ENCODE data around the gene CPSF4L. TPM values are rescaled to one million over a fixed set of nuclear protein-coding genes. Genes with fewer than 3 reads are reported as not detected.

The CPSF4L gene
- total and polyA plus RNA-seq, 2 of the 13 experiments (the other 11 are each of a cell fraction or from before 2014, with no cell fraction given) = 0.73 to 1.6 TPM

- TF ChIP-seq MXD4 (CRISPR knock-in tag; IDR thresholded peaks at IDR 0.05) = no peak
- no peak for TF ChIP-seq SIN3A (IDR thresholded peaks at IDR 0.05; ENCODE audit: borderline replicate concordance, low read depth, low read length)
- no peak for TF ChIP-seq ZNF737 (CRISPR knock-in tag; IDR thresholded peaks at IDR 0.05; ENCODE audit: borderline replicate concordance)
- peak; percentile 46; the same call in 1 of the 2 replicates for TF ChIP-seq RXRA (CRISPR knock-in tag; IDR thresholded peaks at IDR 0.05)
- TF ChIP-seq TCF7 (IDR thresholded peaks at IDR 0.05; ENCODE audit: low read depth) = no peak
- TF ChIP-seq YY1 (IDR thresholded peaks at IDR 0.05; ENCODE audit: insufficient read depth, insufficient replicate concordance, low read depth, low read length) = peak; percentile 58
- TF ChIP-seq NPAS2 (CRISPR knock-in tag; IDR thresholded peaks at IDR 0.05; ENCODE audit: borderline replicate concordance) = no peak
- no peak for TF ChIP-seq AGO2 (optimal IDR thresholded peaks at IDR 0.05; ENCODE audit: low read depth, low read length)
- TF ChIP-seq GABPB1 (CRISPR knock-in tag; IDR thresholded peaks at IDR 0.05) = peak; percentile 25; the same call in 1 of the 2 replicates
- TF ChIP-seq ZNF350 (CRISPR knock-in tag; IDR thresholded peaks at IDR 0.05; ENCODE audit: borderline replicate concordance, low read depth) = peak; percentile 61; the same call in 1 of the 2 replicates
- TF ChIP-seq ZNF234 (CRISPR knock-in tag; conservative IDR thresholded peaks at IDR 0.05) = no peak
- TF ChIP-seq KDM5B (CRISPR knock-in tag; IDR thresholded peaks at IDR 0.05; ENCODE audit: borderline replicate concordance) = peak; percentile 56; the same call in 1 of the 2 replicates
- TF ChIP-seq ZNF773 (CRISPR knock-in tag; IDR thresholded peaks at IDR 0.05; ENCODE audit: borderline replicate concordance) = no peak
- TF ChIP-seq SRSF4 (IDR thresholded peaks at IDR 0.05; ENCODE audit: low read depth, low read length, poor library complexity, severe bottlenecking) = no peak
- TF ChIP-seq KMT2B (CRISPR knock-in tag; IDR thresholded peaks at IDR 0.05) = peak; percentile 51; the same call in 1 of the 2 replicates
- no peak for TF ChIP-seq ZNF20 (CRISPR knock-in tag; IDR thresholded peaks at IDR 0.05)
- 0 out of 2 replicates have a peak, but pooled peaks have one; percentile 40 for TF ChIP-seq MYNN (CRISPR knock-in tag; IDR thresholded peaks at IDR 0.05; ENCODE audit: low read depth)
- TF ChIP-seq MEIS1 (CRISPR knock-in tag; IDR thresholded peaks at IDR 0.05; ENCODE audit: borderline replicate concordance) = 0 out of 2 replicates have a peak, but pooled peaks have one; percentile 25
- no peak for TF ChIP-seq ZMYM3 (CRISPR knock-in tag; IDR thresholded peaks at IDR 0.05)
- TF ChIP-seq ZBTB33 (CRISPR knock-in tag; IDR thresholded peaks at IDR 0.05) = peak; percentile 52; the same call in 1 of the 2 replicates
- no peak for TF ChIP-seq AHDC1 (CRISPR knock-in tag; IDR thresholded peaks at IDR 0.05; ENCODE audit: borderline replicate concordance)
- 0 out of 2 replicates have a peak, but pooled peaks have one; percentile 30 for TF ChIP-seq ZNF335 (CRISPR knock-in tag; IDR thresholded peaks at IDR 0.05)
- TF ChIP-seq ZNF572 (CRISPR knock-in tag; IDR thresholded peaks at IDR 0.05) = no peak
- TF ChIP-seq ZNF337 (CRISPR knock-in tag; IDR thresholded peaks at IDR 0.05; ENCODE audit: borderline replicate concordance, low read depth) = 0 out of 2 replicates have a peak, but pooled peaks have one; percentile 29
Measured at GRCh38 chr17:73255671-73256181, 6.0 kb downstream of the CPSF4L start (continued).

All from HepG2 (cell line).